Stimulated activated CD8-positive, alpha-beta memory T cell treated with anti-CD3 and anti-CD28 coated beads, Interleukin-12 subunit alpha, Interleukin-12 subunit beta, amount 100 ng/mL, for 1 hour (primary cell): ENCODE results near the gene ASPA.
"Not testable (repeated sequence)": the region's sequence is repeated elsewhere in the genome, so short reads cannot be mapped to it uniquely, and the experiment has no call there.

Experiments
- DNase-seq: peaks from one replicate; pipeline ENCODE4 v3.0.0-alpha.2; 2020; ENCODE audit warnings: low read depth

Gene ASPA

GRCh38 chr17:3507869-3508268 is 32.1 kb downstream of the ASPA start:
- no peak for DNase-seq

DNA sequence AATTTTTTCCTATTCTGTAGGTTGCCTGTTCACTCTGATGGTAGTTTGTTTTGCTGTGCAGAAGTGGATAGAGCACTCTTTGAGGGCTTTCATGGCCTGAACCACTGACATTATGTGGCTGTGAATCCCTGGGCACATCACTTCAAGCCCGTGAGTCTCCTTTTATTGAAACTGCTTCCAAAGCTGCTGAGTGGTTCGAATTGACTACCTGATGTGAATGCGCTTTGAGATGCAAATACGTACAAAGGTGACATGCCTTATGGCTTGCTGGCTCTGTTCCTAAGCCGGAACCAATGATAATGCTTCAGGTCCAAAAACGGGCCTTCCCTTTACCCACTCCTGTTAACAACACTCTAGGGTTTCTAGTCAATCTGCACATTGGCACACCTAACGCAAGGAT is 34.3 kb downstream of the ASPA start:
- DNase-seq: no peak

- DNase-seq: no peak
These were observed 36.2 kb downstream of the ASPA start for GRCh38 chr17:3511852-3512504.

- DNase-seq: no peak
These were observed 36.8 kb downstream of the ASPA start for GRCh38 chr17:3512505-3513171.

- DNase-seq: no peak
These were observed 37.7 kb downstream of the ASPA start for GRCh38 chr17:3513305-3514035.

DNA sequence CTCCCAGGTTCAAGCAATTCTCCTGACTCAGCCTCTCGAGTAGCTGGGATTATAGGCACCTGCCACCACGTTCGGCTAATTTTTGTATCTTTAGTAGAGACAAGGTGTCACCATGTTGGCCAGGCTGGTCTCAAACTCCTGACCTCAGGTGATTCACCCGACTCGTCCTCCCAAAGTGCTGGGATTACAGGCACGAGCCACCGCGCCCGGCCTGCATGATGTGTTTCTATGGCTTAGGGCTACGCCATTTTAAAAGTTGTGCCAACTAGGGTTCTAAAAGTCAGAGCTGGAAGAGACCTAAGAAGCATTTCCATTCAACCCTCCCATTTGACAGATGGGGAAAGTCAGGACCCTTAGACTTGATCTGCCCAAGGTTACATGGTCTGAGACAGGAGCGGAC is 38.4 kb downstream of the ASPA start:
- not testable (repeated sequence) for DNase-seq

DNA sequence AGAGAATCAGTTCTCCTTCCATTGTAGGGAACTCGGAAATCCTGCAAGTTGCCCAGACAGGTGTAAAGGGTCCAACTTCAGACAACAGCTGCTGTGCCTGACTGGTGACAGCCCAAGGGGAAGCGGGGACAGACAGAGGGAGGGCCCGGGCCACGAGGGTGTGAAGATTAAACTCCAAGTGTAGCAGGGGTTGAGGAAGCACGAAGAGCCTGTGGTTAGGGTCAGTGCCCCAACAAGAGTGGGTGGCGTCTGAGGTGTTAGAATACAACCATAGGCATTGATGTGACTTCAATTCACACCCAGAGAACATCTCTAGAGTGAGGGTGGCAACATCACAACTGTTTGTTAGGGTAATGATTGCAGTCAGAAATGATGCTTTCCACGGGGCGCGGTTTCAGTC is 39.1 kb downstream of the ASPA start:
- DNase-seq: no peak

DNA sequence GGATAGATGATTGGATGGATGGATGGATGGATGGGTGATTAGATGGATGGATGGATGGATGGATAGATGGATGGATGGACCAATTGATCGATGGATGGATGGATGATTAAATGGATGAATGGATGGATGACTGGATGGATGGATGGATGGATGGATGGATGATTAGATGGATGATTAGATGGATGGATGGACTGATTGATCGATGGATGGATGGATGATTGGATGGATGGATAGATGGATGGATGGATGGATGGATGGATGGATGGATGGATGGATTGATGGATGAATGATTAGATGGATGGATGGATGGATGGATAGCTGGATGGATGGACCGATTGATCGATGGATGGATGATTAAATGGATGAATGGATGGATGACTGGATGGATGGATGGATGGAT is 43.7 kb downstream of the ASPA start:
- not testable (repeated sequence) for DNase-seq

GRCh38 chr17:3524024-3524423 is 48.2 kb downstream of the ASPA start:
- no peak for DNase-seq

DNA sequence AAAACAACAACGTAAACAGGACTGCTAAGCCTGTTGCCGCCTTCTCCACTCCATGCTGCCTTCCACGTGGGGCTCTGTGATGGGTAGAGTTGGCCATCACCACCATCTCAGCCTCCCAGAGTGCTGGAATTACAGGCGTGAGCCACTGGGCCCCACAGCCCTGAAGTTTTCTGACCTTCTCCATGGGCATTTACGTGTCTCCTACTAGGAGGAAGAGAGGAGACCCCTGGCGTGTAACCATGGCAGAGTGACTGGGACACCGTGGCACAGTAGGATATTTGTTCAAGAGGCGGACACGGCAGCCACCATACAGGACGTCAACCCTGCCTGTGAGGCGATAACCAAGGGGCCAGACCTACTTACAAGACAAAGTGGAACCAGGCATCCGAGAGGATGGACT is 50.7 kb downstream of the ASPA start:
- no peak for DNase-seq

DNA sequence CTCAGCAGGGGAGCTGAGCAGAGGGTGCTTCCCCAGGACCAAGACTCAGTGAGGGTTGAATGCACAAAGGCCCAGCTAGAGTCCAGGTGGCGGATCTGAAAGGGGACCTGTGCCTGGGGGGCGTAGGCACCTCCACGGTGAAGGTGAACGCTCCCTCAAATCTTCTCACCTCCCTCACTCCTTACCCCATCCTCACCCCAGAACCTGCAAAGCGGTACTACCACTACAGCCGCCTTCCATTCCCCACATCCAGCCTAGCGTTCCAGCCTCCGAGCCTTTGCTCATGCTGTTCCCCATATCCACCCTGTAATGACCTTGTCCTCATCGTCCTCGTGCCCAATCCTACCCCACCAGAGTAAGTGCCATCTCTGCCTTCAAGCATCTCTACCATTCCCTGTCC is 51.2 kb downstream of the ASPA start:
- DNase-seq: no peak

GRCh38 chr17:3527468-3527867 is 51.7 kb downstream of the ASPA start:
- DNase-seq: no peak

GRCh38 chr17:3527896-3528295 is 52.1 kb downstream of the ASPA start:
- DNase-seq: no peak

DNA sequence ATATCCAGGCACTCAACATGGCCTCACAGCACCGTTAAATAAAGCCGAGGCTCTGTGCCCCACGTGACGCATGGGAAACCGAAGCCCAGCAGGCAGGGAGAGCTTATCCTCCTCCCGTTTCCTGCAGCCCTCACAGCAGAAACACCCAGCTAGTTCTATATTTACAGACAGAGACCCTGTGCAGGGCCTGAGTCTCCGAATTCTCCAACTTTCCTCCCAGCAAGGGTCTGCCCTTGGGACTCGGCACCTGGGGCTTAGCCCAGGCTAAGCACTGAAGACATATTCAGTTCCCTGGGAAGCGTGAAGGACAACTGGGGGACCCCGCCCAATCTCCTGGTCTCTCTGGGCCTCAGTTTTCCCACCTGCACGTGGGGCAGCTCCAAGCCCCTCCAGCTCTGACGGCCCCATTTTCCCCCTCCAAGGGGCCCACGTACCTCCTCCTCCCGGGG is 52.6 kb downstream of the ASPA start:
- no peak for DNase-seq

GRCh38 chr17:3528880-3529511 is 53.2 kb downstream of the ASPA start:
- DNase-seq: no peak

DNA sequence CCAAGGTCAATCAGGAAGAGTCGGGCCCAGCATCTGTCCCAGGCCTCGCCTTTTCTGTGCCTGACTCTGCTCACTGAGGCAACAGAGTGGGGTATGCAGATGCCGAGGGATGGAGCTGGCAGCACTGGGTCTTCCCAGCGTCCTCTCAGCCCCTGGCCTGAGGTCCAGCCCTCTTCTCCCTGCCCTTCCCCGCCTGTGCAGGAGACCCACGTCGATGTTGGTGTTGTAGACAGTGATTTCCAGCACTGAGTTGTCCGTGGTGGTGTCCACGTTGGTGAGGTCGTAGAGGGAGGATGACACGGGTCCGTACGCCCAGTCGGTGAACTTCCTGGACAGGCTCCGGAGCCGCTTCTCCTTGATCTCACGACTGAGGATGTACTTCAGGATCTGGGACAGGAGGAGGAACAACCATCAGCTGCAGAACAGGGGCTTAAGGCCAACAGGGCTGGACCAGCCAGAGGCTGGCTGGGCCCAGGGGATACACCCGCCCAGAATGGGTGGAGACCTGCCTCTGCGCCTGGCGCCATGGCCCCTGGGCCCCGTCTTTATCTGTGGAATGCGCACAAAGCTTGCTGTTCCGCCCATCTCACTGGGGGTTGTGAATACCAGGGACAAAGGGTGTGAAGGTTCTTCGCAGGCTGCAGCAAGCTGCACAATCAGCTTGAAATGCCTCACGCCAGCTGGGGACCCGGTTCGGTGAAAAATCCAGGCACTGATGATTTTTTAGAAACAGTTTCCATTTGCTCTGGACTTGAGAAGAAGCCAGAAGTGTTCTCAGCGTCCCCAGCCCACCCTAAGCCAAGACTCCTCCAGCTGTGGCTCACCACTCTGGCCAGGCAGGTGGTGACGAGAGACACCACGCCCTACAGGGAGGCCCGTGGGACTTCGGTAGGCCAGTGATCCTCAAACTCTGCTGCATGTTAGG is 54.3 kb downstream of the ASPA start:
- no peak for DNase-seq

GRCh38 chr17:3531266-3532101 is 55.7 kb downstream of the ASPA start:
- no peak for DNase-seq

- DNase-seq: no peak
These were observed 56.5 kb downstream of the ASPA start for GRCh38 chr17:3532106-3532858.

DNA sequence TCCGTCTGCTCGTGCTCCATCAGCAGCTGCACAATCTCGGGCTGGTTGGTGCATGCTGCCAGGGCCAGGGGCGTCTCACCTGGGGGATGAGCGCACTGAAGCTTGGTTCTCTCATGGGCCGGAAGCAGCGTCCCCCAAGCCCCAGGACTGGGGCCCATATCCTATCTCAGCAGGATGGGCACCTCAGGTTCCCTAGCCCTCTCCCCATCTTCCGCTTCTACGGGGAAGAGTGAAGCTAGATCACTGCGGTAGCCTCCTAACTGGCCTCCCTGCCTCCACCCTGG is 57.0 kb downstream of the ASPA start:
- no peak for DNase-seq

- no peak for DNase-seq
These were observed 58.0 kb downstream of the ASPA start for GRCh38 chr17:3533752-3534151.
